ENCODE measurements around the gene TFPT.

Gene TFPT, protein sequence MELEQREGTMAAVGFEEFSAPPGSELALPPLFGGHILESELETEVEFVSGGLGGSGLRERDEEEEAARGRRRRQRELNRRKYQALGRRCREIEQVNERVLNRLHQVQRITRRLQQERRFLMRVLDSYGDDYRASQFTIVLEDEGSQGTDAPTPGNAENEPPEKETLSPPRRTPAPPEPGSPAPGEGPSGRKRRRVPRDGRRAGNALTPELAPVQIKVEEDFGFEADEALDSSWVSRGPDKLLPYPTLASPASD

GRCh38 chr19:54115109-54116063 is at the start of gene TFPT, which contains the start of gene PRPF31:
Gene TFPT (minus strand): TSS chr19:54115657. CDS start chr19:54115269, 388 bp downstream.
Gene PRPF31 (plus strand): TSS chr19:54115754. CDS start chr19:54118279, 2,525 bp downstream.
- peak; percentile 99 for DNase-seq (ENCODE audit: low spot score)

- no peak for DNase-seq (ENCODE audit: low spot score)
These were observed 49.8 kb upstream of the TFPT start for GRCh38 chr19:54165222-54165621.

DNA sequence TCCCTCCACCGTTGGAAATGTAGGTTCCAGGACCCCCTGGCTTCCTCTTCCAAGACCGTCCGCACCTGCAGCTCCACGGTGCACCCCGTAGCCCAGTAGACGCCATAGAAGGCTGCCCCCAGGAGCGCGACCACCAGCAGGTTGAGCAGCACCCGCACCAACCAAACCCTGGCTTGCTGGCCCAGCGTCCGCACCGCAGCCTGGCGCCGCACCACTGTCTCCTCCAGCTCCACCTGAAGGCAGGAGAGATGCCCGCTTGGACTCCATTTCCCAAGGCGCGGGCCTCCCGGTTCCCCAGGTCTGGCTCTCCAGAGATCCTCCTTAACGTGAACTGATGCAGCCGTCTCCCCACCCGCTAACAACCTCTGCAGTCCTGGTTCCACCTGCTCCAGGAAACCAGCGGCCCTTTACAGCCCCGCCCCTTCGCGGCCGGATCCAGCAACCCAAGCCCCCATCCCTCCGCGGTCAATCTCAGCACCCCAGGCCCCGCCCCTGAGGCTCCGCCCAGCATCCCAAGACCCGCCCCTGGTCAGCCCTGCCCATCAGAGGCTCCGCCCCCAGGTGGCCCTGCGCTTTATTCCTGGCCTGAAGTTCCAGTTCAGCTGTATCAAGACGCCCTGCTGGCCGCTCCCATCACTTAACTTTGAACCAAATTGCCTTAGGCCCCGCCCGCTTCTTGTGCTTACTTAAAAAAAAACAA is 49.1 kb upstream of the TFPT start:
- DNase-seq (ENCODE audit: low spot score): peak; percentile 57

GRCh38 chr19:54162884-54163283 is 47.4 kb upstream of the TFPT start:
- DNase-seq (ENCODE audit: low spot score): no peak

DNA sequence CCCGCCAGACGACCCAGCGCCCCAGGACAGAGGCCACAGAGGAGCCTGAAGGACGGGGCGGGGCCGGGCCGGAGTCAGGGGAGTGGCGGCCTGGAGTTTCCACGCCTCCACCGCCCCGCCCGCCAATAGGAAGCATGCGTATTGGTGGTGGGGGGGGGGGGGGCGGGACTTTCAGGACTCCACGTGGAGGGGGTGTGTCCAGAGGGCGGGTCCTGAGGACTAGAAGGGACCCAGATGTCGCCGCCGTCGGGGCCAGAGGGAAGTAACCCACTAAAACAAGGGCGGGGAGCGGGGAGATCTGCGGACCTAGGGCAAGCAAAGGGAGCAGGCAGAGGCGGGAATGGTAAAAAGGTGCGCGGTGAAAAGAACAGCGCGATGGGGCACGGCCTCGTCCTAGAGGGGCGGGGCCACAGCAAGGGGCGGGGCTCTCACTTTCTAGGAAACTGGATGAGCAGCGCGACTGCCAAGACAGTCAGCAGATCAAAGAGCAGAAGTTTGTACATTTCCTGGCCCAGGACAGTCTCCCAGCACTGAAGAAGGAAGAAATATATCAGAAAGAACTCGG is 46.9 kb upstream of the TFPT start:
- peak; percentile 88 for DNase-seq (ENCODE audit: low spot score)

DNA sequence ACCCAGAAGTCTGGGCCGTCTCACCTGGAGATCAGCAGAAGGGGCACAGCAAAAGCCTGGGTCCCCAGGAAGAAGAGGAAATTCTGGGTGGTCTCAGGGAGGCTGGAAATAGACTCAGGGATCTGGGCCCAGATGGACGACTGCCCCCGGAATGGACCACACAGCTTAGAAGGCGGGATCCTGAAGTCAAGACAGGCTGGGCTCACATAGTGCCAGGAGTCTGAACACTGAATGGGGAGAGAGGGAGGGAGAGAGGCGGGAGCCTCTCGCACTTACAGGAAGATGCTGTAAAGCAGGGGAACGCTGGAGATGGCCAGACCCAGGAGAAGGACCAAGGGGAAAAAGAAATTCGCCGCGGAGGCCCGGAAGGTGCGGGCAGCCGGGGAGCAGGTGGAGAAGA is 45.4 kb upstream of the TFPT start:
- DNase-seq (ENCODE audit: low spot score): no peak

DNA sequence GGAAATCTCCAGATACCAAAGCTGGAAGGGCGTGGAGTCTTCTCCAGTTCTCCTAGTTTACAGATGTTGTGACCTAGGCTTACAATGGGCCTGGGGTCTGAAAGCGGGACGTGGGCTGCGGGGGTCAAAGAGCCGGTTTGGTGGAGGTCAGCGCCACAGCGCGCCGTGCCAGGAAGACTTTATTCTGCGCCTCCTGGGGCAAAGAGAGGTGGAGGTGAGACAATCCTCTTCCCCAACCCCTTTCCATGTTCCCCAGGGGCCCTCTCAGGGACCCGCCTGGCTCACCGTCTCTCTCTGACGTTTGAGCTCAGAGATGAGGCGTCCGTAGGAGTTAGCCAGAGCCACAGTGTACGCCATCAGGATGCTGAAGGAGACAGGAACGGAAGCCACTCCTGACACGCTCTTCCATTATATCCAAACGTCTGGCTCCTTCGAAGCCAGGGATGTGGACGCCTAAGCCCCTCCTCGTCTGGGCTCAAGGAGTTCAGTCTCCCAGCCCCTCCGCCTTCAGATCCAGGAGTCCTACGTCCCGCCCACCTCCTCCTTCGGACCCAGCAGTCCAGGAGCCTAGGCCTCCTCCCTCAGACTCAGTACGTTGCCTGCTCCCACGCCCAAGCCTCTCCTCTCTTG is 44.8 kb upstream of the TFPT start:
- no peak for DNase-seq (ENCODE audit: low spot score)

- peak; percentile 100 for DNase-seq (ENCODE audit: low spot score)
These were observed 44.1 kb upstream of the TFPT start, which contains the start of gene LENG1 for GRCh38 chr19:54159352-54160181. Gene LENG1 (minus strand): TSS chr19:54159721. CDS start chr19:54159695, 26 bp downstream.

- peak; percentile 22 for DNase-seq (ENCODE audit: low spot score)
These were observed 43.4 kb upstream of the TFPT start for GRCh38 chr19:54158812-54159351.

GRCh38 chr19:54156953-54157352 is 41.5 kb upstream of the TFPT start:
- no peak for DNase-seq (ENCODE audit: low spot score)

- no peak for DNase-seq (ENCODE audit: low spot score)
These were observed 41.0 kb upstream of the TFPT start for GRCh38 chr19:54156490-54156889.

- no peak for DNase-seq (ENCODE audit: low spot score)
These were observed 40.2 kb upstream of the TFPT start for GRCh38 chr19:54155694-54156093.

- no peak for DNase-seq (ENCODE audit: low spot score)
These were observed 39.3 kb upstream of the TFPT start for GRCh38 chr19:54154603-54155345.

GRCh38 chr19:54153731-54154326 is 38.4 kb upstream of the TFPT start:
- DNase-seq (ENCODE audit: low spot score): no peak

DNA sequence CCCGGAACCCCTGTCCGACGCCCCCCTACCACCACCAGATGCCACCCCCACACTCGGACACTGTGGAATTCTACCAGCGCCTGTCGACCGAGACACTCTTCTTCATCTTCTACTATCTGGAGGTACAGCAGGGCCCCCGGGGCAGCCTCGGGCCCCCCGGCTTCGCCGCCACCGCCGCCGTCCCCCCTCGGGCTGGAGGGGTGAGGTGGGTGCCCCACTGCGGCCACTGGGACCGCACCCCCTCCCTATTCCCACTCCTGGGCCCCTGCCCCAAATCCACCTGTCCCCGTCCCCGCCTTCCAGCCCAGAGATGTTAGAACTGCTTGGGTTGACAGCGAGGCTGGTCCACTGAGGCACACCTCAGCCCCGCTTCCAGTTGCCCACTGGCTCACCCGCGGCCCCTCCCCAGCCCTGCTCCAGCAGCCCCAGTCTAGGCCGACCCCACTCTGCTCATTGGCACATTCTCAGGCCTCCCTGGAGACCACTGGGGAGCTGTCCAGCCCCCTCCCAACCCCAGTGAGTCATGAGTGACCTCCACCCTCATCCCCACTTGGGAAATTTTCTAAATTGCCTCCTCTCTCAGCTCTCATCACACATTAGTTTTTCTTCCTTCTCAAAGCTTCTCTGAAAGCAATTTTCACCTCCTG is 37.5 kb upstream of the TFPT start:
- no peak for DNase-seq (ENCODE audit: low spot score)

- no peak for DNase-seq (ENCODE audit: low spot score)
These were observed 36.8 kb upstream of the TFPT start for GRCh38 chr19:54152267-54152666.

GRCh38 chr19:54151362-54152035 is 36.0 kb upstream of the TFPT start:
- DNase-seq (ENCODE audit: low spot score): no peak
